DLD1 (cell line): ENCODE data around the gene KIF22.
"Not testable (repeated sequence)": the region's sequence is repeated elsewhere in the genome, so short reads cannot be mapped to it uniquely, and the experiment has no call there.

Experiments
- in situ Hi-C: cut with HindIII; loops from 2 replicates; pipeline ENCODE4 v1.10.0; 2017; ENCODE audit warnings: low sequenced_read_pairs

Gene KIF22

DNA sequence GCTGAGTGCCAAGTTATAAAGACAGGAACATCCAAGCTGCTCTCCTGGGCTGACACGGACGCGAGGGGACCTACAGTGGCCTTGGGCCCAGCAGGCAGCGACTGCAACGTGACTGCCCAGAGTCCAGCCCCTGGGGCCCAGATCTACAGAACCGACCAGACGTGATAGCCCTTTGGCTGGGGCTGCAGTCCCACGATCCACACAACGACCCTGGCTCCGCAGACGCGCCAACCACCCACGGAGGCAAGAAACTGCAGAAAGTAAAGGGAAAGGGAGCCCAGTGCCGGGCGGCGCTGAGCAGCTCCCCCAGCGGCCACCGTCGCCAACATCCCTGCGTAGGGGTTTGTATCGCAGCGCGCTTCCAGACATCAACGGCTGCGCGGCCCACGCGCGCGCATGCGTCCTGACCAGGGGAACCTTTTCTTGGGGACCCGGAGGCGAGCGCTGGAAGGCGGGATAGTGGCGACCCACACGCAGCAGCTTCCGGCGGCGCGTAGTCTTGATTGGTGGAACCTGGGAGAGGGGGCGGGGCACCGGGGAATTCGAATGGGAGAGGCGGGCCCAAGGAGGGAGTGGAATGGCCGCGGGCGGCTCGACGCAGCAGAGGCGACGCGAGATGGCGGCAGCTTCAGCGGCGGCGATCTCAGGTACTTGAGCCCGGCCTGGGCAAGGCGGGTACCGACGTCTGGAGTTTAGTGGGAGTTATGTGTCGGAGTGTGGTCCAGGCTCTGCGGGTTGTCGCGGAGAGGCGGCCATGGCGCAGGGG is at the start of gene KIF22:
Gene KIF22, plus strand, starts transcription at position 569 of the 766 bp plus-strand sequence. Its CDS starts 9 bp downstream, at position 578.
- in situ Hi-C loops, result no loop called here

DNA sequence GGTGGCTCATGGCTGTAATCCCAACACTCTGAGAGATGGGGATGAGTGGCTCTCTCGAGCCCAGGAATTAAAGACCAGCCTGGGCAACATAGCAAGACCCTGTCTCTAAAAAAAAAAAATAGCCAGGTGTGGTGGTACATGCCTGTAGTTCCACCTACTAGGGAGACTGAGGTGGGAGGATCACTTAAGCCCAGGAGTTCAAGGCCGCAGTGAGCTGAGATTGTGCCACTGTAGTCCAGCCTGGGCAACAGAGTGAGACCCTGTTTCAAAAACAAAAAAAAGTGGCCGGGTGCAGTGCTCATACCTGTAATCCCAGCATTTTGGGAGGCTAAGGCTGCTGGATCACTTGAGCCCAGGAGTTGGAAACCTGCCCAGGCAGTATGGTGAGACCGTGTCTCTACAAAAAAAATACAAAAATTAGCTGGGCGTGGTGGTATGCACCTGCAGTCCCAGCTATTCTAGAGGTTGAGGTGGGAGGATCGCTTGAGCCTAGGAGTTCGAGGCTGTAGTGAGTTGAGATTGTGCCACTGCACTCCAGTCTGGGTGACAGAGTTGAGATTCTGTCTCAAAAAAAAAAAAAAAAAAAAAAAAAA is 47.8 kb upstream of the KIF22 start:
- in situ Hi-C loops, result no loop called here

DNA sequence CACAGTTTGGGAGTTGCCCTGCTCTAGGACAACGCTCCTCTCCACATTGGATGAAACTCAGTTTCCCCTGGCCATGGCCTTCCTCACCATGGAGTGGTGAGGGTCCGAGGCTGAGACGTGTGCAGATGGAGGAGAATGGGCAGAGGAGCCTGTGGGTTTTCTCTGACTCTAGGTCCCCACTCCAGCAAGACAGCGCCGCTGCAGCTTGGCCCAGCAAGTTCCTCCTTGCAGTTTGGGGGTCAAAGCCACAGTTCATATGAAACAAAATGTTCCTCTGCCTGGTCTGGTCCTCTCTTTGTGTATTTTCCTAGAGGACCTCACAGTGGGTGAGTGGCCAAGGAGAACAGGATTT is 47.1 kb upstream of the KIF22 start:
- in situ Hi-C loops, result no loop called here

DNA sequence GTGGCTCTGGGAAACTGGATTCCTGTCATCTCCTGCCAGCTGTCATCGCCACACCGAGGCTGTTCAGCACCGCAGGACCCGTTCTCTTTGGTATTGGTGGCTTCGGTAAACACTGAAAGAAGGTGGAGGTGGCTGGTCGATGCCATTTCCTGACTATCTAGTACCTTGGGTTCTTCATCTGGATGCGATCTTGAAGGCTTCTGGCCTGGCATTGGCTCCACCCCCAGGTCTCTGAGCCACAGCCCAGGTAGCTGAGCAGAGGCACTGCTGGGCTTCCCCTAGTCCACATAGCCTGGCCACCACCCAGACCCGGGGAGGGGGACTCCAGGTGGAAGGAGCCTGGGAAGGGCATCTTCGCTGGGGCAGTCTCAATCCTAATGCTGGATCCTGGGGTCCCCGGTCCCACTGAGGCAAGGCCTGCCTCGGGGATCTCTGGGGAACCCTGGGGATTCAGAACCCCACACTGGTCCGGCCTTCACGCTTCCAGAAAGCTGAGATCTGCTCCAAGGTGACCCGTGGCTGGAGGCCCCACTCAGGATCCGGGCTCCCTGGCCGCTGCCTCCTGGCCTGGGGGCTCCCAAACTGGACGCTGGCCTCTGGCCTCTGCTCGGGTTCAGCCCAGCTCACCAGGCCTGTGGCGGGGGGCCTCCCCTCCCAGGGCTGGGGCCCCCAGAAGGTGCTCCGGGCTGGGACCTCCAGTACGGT is 46.6 kb upstream of the KIF22 start:
- in situ Hi-C loops, result no loop called here

DNA sequence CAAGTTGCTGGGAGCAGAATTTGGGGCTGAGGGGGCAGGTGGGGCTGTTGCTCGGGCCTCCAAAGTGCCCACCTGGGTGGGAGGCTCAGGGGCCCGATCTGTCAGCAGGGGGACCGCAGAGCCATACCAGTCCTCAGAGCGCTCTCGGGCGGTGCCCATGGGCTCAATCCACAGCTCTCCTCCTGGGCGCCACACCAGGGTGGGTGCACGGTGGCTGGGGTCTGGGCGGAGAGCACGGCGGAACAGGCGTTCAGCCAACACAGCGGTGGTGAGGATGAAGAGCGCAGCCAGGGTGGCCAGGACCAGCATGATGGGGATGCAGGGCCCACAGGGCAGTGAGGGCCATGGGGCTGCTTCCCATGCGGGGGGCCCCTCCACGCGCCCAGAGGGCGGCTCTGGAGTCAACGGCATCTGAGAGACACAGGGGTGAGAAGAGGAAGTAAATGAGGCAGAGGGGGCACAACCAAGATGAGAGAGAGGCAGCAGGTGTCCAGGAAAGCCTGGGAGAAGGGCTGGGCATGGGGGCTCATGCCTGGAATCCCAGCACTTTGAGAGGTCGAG is 45.9 kb upstream of the KIF22 start:
- in situ Hi-C loops, result no loop called here

DNA sequence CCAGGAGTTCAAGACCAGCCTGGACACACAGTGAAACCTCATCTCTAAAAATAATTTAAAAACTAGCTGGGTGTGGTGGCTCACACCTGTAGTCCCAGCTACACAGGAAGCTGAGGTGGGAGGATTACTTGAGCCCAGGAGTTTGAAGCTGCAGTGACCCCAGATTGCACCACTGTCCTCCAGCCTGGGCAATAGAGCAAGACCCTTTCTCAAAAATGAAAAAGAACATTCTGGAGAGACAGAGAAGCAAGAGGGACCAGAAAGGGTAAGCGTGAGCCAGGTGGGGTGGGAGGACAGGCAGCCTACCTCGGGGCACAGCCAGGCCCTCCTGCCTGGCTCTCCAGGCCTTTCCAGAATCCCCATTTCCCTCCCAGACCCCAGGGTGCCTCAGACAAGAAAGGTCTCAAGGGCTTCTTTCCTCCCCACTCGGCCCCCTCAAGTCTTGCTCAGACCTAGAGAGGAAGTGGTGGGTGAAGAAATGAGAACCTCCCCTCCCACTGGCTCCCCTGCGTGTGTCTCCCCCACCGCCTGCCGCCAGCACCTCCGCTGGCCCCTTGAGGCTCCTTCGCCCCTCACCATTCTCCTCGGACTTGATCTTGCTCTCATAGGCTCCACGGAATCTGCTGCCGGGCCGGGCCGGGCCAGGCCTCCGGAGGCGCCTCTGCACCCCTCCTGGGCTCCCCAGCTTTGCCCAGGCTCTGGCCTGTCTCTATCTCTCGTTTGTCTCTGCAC is 45.3 kb upstream of the KIF22 start:
- in situ Hi-C loops, result no loop called here

DNA sequence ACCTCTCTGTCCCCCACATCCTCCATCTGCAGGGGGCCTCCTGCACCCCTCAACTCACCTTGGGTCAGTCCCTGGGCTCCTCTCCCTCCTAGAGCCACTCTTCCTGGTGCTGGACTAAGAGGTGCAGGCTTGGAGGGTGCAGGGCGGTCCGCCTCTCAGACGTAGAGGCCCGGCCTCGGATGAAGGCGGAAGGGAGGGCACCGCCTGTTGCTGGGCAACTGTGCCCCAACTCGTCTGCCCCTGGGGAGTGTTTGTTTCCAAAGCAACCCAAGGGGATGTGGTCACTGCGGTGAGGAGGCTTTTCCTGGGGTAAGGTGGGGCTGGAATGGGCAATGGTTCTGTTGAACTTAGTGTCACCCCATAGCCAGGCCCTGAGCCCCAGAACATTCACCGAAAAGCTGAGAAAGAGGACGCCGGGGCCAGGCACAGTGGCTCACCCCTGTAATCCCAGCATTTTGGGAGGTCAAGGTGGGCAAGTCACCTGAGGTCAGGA is 44.7 kb upstream of the KIF22 start, which contains the start of gene C16orf54:
Gene C16orf54, minus strand, starts transcription at position 138 of the 493 bp plus-strand sequence. CDS start 1,039 bp downstream, outside the sequence.
- in situ Hi-C loops, result no loop called here

DNA sequence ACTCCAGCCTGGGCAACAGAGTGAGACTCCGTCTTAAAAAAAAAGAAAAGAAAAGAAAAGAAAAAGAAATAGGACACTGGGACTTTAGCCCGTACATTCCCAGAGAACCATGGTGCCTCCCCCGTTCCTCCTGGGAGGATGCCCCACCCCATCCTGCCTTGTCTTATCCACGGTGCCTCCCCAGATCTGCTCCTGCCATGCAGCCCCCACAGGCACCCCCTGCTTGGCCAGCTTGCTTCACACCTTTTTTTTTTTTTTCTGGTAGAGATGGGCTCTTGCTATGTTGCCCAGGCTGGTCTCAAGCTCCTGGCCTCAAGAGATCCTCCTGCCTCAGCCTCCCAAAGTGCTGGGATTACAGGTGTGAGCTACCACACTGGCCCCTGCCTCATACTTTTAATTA is 44.0 kb upstream of the KIF22 start:
- in situ Hi-C loops, result not testable (repeated sequence)

DNA sequence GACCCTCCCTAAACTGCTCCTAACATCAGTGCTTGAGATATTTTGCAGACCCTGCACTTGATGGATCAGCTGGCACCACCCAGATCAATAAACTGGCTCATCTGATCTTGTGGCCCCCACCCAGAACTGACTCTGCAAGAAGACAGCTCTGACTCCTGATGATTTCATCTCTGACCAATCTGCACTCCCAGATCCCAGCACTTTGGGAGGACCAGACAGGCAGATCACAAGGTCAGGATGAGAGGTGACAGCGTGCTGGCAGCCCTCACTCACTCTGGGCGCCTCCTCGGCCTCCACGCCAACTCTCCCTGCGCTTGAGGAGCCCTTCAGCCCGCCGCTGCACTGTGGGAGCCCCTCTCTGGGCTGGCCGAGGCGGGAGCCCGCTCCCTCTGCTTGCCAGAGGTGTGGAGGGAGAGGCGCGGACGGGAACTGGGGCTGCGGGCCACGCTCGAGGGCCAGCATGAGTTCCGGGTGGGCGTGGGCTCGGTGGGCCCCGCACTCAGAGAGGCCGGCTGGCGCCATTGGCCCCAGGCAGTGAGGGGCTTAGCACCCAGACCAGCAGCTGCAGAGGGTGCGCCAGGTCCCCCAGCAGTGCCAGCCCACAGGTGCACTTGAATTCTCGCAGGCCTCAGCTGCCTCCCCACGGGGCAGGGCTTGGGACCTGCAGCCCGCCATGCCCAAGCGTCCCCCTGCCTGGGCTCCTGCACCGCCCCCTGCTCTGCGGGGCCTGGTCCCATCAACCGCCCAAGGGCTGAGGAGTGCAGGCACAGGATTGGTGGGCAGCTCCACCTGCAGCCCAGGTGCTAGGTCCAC is 42.4 kb upstream of the KIF22 start:
- in situ Hi-C loops, result no loop called here

DNA sequence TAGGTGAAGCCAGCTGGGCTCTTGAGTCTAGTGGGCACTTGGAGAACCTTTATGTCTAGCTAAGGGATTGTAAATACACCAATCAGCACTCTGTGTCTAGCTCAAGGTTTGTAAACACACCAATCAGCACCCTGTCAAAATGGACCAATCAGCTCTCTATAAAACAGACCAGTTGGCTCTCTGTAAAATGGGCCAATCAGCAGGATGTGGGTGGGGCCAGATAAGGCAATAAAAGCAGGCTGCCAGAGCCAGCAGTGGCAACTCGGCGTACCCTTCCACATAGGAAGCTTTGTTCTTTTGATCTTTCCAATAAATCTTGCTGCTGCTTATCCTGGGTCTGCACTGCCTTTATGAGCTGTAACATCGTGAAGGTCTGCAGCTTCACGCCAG is 41.8 kb upstream of the KIF22 start:
- in situ Hi-C loops, result not testable (repeated sequence)

DNA sequence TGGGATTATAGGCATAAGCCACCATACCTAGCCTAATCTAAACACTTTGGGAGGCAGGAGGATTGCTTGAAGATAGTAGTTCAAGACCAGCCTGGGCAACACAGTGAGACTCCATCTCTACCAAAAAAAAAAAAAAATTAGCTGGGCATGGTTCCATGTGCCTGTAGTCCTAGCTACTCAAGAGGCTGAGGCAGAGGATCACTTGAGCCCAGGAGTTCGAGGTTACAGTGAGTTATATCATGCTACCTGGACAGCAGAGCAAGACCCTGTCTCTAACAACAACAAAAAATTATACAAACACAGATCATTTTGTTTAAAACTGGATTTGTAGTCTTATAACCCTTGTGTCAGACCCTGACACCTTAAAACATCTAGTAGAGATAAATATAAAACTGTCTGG is 37.0 kb upstream of the KIF22 start:
- in situ Hi-C loops, result no loop called here

DNA sequence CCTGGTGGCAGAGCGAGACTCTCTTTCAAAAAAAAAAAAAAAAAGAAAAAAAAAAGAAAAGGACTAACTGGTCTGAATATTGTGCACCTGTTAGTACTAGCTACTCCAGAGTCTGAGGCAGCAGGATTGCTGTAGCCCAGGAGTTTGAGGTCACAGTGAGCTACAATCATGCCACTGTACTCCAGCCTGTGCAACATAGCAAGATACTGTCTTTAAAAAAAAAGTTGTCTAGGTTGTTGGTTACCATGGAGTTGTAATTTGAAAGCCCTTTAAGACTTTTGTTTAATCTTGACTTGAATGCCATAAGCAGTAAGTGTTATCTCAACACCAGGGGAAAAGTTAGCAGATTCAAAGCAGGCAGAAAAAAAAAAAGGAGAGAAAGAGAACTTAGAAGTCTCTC is 33.9 kb upstream of the KIF22 start:
- in situ Hi-C loops, result no loop called here

DNA sequence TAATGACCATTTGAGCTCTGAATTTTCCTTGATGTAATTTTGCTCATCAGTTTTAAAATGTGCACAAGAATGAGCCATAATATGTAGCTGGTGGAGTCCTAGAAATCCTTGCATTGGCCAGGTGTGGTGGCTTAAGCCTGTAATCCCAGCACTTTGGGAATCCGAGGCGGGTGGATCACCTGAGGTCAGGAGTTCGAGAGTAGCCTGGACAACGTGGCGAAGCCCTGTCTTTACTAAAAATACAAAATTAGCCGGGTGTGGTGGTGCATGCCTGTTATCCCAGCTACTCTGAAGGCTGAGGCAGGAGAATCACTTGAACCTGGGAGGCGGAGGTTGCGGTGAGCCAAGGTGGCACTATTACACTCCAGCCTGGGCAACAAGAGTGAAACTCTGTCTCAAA is 33.5 kb upstream of the KIF22 start:
- in situ Hi-C loops, result not testable (repeated sequence)

DNA sequence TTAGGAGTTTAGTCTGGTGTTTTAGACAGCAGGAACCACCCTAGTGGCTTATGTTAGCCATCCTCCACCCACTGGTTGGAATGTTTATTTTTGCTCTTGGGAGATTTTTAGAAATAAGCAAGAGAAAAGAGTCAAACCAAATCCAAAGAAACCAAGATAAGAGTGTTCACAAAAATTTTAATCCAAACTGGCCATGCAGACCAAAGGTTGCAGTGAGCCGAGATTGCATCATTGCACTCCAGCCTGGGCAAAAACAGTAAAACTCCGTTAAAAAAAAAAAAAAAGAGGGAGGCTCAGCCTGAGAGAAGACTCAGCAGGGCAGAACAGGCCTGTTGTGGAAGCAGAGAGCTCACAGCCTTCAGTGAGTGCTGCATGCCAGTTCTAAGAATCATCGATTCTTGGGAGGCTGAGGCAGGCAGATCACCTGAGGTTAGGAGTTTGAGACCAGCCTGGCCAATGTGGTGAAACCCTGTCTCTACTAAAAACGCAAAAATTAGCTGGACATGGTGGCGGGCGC is 32.5 kb upstream of the KIF22 start:
- in situ Hi-C loops, result no loop called here

DNA sequence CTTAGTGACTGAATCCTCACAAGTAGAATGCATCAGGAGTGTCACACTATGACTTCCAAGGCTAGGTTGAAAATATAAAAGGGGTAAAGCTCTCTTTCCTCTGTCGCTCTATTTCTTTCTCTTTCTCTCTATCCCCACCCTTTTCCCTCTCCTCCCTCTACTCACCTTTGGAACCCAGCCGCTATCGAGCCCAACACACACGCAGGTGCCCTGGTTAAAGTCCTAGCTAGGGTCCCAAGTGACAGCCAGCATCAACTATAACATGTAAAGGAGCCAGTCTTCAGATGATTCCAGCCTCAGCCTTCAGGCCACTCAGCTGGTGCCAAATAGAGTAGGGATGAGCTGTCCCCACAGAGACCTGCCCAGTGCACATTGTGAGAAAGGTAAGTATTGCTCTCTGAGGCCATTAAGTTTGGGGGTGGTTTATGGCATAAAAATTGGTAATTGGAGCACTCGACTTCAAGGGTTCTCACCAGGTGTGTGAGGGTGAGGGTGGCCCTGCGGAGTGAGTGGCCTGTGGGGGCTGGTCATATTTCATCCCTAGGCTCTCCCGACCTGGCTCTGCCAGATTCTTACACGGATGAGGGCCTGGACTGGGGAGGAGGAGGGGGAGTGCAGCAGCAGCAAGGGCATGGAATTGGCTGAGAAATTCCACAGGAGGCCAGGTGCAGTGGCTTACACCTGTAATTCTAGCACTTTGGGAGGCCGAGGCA is 29.8 kb upstream of the KIF22 start:
- in situ Hi-C loops, result no loop called here

DNA sequence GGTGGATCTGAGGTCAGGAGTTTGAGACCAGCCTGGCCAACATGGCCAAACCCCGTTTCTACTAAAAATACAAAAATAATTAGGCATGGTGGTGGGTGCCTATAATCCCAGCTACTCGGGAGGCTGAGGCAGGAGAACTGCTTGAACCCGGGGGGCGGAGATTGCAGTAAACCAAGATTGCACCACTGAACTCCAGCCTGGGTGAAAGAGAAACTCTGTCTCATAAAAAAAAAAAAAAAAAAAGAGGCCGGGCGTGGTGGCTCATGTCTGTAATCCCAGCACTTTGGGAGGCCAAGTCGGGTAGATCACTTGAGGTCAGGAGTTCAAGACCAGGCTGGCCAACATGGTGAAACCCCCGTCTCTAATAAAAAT is 29.3 kb upstream of the KIF22 start:
- in situ Hi-C loops, result not testable (repeated sequence)

DNA sequence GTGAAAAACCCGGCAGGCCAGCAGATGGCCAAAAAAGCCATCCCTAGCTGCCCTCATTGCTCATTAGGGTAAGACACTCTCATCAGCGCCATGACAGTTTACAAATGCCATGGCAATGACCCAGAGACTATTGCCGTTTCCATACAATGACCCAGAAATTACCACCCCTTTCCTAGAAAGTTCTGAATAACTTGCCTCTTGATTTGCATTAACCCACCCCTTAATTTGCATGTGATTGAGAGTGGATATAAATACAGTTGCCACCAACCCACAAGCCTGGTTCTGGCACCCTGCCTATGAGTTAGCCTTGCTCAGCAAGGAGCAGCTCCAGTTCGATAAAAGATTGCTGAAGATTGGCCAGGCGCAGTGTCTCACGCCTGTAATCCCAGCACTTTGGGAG is 28.7 kb upstream of the KIF22 start:
- in situ Hi-C loops, result no loop called here

DNA sequence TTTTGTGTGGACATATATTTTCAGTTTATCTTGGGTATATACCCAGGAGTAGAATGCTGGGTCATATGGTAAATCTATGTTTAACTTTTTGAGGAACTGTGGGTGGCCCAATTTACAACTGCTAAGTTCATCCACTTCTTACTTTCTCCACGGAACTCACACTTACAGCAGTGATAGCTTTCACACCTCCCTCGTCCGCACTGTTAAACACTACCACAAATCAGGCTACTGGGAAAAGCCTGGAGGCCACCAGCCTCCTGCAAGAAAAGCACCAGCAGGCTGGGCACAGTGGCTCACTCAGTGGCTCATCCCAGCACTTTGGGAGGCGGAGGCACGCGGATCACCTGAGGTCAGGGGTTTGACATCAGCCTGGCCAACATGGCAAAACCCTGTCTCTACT is 27.2 kb upstream of the KIF22 start:
- in situ Hi-C loops, result no loop called here
